ENCODE results near the gene TOR1A.

The TOR1A gene

DNA sequence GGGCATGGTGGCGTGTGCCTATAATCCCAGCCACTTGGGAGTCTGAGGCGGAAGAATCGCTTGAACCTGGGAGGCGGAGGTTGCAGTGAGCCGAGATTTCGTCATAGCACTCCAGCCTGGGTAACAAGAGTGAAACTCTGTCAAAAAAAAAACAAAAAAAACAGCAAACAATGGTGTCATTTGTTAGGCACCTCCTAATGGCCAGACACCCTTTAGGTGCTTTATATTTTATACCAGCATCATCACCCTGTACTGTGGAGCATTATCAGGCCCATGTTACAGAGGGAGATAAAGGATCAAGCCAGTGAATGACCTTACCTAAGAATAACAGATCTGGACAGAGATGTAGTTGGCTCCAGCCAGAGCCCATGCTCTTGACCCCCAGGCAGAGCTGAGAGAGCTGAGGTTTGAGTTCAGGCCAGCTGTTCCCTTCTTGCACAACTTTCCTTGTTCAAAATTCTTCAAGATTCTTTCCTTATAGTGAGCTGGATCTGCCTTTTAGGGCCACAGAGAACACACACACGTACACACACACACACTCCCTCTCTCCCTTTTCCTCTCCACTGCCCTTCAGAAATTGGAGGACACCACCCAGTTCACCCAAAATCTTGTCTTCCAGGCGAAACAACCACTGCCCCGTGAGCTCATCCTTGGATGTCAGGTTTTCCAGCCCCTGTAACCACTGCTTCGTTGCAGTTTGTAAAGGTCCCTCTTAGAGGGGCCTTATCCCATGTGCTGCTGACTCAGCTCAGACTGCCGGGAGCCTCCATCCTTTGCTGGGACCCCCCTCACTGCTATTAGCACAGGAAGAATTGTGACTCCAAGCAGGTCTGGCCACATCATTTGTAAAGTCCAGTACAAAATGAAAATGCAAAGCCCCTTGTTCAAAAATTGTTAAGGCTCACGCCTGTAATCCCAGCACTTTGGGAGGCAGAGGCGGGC, 60.7 kb downstream of the TOR1A start:
- H3K4me3 ChIP-seq (ENCODE audit: low read length), result no peak overlapping the region
- no peak for TF ChIP-seq CTCF (conservative IDR thresholded peaks at IDR 0.05; ENCODE audit: low read length)
- DNase-seq (ENCODE audit: low read depth), result peak; percentile 86
